HG03432 (cell line): ENCODE data around the gene KCNK7.

Experiments used
- ATAC-seq: cut with Tn5 transposase; IDR thresholded peaks from one replicate; pipeline ENCODE4 v1.9.1; 2021; ENCODE audit warnings: mild to moderate bottlenecking, moderate library complexity; ENCODE audit not compliant: unreplicated experiment

The KCNK7 gene

GRCh38 chr11:65629579-65629978, 34.0 kb upstream of the KCNK7 start:
- ATAC-seq = no peak

DNA sequence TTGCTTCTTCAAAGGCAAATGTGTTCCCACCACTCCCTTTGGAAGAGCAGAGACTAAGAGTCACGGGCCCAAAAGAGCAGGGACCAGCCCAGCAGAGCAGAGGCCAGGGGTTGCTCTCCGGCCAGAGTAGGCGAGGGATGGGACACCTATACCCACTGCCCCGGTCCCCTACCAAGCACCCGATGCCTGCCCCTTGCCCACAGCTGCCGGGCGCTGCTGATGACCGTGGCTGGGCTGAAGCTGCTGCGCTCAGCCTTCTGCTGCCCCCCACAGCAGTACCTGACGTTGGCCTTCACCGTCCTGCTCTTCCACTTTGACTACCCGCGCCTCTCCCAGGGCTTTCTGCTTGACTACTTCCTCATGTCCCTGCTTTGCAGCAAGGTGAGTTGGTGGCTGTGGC, 31.6 kb upstream of the KCNK7 start:
- no peak for ATAC-seq

DNA sequence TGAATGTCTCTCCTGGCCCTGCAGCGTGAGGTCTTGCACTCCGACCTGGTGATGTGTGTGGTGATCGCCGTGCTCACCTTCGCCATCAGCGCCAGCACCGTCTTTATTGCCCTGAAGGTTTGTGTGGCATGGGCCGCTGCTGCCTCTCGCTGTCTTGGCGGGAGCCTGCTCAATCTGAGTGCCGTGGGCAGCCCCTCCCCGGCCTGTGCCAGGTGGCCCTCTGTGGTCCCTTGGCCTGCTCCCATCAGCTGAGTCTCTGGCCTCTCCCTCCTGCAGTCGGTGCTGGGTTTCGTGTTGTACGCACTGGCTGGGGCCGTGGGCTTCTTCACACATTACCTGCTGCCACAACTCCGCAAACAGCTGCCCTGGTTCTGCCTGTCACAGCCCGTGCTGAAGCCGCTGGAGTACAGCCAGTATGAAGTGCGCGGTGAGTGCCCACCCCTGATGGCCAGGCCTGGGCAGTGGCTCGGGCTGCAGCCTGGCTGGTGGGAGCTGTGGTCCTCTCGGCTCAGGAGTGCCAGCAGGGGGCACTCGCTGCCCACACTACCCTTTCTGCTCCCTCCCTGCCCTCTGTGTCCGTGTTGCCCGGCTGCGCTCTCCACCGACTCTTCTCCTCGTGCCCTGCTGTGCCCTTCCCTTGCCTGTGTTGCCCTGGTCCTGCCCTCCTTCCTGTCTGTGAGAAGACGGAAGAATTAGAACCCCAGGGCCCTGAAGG, 30.2 kb upstream of the KCNK7 start:
- no peak for ATAC-seq

- ATAC-seq = no peak
These were observed 29.5 kb upstream of the KCNK7 start for GRCh38 chr11:65624931-65625627.

GRCh38 chr11:65623852-65624616, 28.4 kb upstream of the KCNK7 start:
- ATAC-seq = no peak

DNA sequence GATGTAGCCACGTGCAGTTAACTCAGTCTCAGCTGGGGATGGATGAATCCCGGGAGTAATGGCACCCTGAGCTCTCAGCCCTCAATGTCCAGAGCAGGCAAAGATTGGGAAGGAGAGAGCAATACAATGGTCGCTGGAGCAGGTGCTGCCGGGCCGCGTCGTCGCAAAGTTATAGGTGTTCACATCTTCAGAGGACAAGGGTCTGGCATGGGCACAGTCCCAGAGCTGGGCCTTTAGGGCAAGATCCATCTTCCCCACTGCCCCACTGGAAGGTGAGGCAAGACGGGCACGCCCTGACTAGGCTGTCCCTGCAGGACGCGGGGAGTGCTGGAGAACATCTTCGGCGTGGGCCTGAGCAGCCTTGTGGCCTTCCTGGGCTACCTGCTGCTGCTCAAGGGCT, 27.6 kb upstream of the KCNK7 start:
- no peak for ATAC-seq

GRCh38 chr11:65622011-65622410, 26.4 kb upstream of the KCNK7 start:
- ATAC-seq = no peak

GRCh38 chr11:65621460-65621859, 25.9 kb upstream of the KCNK7 start:
- no peak for ATAC-seq

DNA sequence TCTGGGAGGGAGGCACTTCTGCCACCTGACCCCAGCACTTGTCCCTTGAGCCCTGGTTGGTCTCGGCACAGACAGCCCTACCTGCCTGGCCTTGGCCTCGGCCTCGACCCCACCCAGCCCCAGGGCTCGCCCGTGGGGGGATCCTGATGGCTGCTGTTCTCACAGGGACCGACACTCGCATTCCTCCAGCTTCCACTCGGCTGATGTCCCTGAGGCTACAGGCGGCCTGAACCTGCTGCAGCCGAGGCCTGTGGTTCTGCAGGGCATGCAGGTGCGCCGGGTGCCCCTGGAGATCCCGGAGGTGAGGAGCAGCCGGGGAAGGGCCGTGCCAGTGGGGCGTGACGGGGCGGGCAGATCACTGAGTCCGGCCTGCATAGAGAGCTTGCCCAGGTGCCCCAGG, 25.1 kb upstream of the KCNK7 start:
- no peak for ATAC-seq

- ATAC-seq = no peak
These were observed 23.8 kb upstream of the KCNK7 start for GRCh38 chr11:65619281-65619928.

DNA sequence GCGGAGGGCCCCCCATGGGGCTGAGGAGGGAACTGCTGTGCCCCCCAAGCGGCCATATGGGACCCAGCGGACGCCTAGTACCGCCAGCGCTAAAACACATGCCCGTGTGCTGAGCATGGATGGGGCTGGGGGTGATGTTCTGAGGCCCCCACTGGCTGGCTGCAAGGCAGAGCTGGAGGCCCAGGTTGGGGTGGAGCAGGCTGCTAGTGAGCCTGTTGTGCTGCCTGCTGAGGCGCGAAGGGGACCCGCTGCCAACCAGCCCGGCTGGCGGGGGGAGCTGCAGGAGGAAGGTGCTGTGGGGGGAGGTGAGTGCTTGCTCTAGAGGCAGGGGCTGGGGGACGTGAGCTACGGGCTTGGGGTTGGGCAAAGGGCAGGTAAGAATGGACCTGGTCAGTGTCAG, 23.2 kb upstream of the KCNK7 start:
- no peak for ATAC-seq

DNA sequence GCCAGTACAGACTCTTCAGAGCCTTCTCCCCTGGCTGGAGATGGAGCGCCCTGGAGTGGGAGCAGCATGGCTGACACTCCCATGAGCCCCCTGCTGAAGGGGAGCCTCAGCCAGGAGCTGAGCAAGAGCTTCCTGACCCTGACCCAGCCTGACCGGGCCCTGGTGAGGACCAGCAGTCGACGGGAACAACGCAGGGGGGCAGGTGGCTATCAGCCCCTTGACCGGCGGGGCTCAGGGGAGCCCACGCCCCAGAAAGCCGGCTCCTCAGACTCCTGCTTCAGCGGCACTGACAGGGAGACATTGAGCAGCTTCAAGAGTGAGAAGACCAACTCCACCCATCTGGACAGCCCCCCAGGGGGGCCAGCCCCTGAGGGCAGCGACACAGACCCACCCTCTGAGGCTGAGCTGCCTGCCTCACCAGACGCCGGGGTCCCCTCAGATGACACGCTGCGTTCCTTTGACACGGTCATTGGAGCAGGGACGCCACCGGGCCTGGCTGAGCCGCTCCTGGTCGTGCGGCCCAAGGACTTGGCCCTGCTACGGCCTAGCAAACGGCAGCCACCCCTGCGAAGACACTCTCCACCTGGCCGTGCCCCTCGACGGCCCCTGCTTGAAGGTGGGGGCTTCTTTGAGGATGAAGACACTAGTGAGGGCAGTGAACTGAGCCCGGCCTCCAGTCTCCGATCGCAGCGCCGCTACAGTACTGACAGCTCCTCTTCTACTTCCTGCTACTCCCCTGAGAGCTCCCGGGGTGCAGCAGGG, 22.6 kb upstream of the KCNK7 start:
- ATAC-seq = no peak

- no peak for ATAC-seq
These were observed 21.7 kb upstream of the KCNK7 start for GRCh38 chr11:65617136-65617850.

DNA sequence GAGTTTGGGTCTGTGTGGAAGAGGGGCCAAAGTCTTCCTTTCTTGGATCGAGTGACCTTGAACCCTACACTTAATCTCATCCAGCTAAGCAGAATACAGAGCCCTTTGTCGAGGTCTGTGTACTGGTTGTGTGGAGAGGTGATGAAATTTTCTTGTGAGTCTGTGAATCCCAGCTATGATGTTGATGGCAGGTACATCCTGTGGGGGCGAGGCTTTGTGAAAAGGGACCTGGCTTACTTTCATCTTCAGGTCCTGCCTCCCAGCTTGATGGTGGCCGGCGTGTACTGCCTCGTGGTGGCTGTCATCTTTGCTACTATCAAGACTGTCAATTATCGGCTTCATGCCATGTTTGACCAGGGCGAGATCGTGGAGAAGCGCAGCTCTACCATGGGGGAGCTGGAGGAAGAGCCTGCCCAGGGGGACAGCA, 21.0 kb upstream of the KCNK7 start:
- no peak for ATAC-seq

DNA sequence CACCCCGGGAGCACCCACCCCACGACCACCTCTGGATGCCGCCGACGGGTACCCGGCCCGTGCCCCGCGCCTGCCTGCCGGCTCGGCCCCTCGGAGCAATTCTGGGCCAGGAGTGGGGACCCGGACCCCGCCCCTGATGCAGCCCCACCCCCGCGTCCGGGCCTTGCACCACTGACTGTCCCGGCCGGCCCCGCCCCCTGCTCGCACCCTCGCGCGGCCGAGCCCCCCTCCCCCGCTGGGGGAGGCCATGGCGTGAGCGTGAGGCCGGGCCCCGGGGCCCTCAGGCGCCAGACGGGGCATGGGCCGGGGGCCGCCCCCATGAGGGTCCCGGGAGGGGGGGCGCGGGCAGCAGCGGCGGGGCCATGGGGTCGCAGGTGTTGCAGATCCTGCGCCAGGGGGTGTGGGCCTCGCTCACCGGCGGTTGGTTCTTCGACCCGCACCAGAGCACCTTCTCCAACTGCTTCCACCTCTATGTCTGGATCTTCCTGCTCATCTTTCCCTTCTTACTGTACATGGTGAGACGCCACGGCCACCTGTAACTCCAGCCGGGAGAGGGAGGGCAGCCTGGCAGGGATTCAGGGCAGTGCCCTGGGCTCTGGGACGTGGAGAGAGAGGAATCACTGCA, 20.5 kb upstream of the KCNK7 start:
- peak; percentile 2 for ATAC-seq

DNA sequence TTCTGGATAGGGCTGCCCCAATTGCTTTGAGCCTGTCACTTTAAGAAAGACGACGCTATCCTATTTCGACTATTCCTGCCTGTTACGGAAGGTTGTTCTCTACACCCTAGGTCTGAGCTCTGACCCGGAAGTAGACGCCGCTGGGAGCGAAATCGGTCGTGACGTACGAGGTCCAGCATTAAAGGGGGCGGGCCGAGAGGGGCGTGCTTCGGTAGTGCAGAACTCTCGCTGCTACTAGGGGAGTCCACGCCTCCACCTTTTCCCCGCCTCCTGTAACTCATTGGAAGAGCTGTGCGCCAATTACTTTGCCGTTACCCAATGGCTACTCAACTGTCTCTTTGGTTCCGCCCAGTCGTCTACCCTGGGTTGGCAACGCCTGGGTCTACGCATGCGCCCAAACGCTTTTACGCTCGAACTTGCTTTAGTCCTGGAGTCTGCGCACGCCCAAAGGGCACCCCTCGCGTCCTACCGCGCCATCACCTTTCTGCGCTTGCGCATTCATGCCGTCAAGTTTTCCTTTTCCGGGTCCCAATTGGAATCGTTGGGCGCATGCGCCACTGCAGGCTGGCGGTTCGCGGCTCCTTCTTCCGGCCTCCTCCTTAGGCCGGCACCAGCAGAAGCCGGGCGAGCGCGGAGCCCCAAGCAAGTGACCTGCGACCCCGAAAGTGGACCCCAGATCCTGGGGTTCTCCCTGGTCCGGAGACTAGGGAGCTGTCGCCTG, 19.8 kb upstream of the KCNK7 start, which contains the start of gene PCNX3:
TSS of gene PCNX3 (plus strand) at position 548 of the 721 bp plus-strand sequence. CDS start 536 bp downstream, outside the sequence.
- peak; percentile 75 for ATAC-seq

DNA sequence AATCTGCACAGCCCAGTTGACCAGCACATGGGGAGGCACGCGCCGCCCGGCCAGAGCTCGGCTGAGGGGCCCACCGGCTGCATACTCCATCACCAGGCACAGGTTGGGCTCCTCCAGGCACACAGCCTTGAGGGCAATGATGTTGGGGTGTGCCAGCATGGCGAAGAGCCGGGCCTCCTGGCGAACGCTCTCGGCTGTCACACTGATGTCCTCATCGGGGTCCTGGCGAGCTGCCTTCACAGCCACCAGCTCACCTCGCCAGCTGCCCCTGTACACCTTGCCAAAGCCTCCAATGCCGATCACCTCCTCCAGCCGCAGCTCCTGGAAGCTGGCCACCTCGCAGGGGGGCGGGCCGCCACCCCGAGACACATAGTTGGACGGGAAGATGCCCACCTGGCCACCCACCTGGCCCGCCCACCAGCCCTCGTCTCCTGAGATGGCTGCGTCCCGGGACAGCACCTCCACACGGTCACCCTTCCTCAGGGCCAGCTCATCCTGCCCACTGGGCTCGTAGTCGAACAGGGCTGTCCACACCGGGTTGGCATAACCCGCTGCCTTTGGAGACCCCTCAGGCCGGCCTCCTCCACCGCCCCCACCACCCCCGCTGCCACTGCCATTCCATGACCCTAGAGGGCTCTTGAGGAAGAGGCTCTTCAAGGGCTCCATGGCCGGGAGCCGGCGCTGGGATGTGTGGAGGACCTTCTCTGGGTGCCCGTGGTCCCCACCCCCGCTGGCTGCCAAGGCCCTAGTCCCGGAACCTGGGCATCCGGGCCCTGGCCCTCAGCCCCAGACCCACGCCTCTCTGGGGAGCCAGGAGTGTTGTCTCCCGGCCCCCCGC, 17.7 kb upstream of the KCNK7 start:
- no peak for ATAC-seq

GRCh38 chr11:65612691-65613090, 17.1 kb upstream of the KCNK7 start:
- no peak for ATAC-seq
